Measurements from ENCODE around the gene RNF144B. TPM values are rescaled to one million over a fixed set of nuclear protein-coding genes. Genes with fewer than 3 reads are reported as not detected.

RNF144B gene
- total RNA-seq, 1 donor, result 0.54 TPM

GRCh38 chr6:18510644-18511033, 123.5 kb downstream of the RNF144B start:
- H3K4me3 ChIP-seq (ENCODE audit: low read depth, low read length), result no peak overlapping the region
- DNase-seq (ENCODE audit: low read depth), result no peak
- TF ChIP-seq, protein P1, sequence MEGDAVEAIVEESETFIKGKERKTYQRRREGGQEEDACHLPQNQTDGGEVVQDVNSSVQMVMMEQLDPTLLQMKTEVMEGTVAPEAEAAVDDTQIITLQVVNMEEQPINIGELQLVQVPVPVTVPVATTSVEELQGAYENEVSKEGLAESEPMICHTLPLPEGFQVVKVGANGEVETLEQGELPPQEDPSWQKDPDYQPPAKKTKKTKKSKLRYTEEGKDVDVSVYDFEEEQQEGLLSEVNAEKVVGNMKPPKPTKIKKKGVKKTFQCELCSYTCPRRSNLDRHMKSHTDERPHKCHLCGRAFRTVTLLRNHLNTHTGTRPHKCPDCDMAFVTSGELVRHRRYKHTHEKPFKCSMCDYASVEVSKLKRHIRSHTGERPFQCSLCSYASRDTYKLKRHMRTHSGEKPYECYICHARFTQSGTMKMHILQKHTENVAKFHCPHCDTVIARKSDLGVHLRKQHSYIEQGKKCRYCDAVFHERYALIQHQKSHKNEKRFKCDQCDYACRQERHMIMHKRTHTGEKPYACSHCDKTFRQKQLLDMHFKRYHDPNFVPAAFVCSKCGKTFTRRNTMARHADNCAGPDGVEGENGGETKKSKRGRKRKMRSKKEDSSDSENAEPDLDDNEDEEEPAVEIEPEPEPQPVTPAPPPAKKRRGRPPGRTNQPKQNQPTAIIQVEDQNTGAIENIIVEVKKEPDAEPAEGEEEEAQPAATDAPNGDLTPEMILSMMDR (IDR thresholded peaks at IDR 0.05; ENCODE audit: insufficient read depth, low read length), result no peak

- no peak overlapping the region for H3K4me3 ChIP-seq (ENCODE audit: low read depth, low read length)
- DNase-seq (ENCODE audit: low read depth), result no peak
- TF ChIP-seq, protein P1 (IDR thresholded peaks at IDR 0.05; ENCODE audit: insufficient read depth, low read length), result no peak
These were observed 124.1 kb downstream of the RNF144B start for GRCh38 chr6:18511211-18511610.

GRCh38 chr6:18513253-18513798, 126.2 kb downstream of the RNF144B start:
- H3K4me3 ChIP-seq (ENCODE audit: low read depth, low read length), result no peak overlapping the region
- TF ChIP-seq, protein P1 (IDR thresholded peaks at IDR 0.05; ENCODE audit: insufficient read depth, low read length), result no peak
- DNase-seq (ENCODE audit: low read depth), result no peak

GRCh38 chr6:18514180-18514579, 127.0 kb downstream of the RNF144B start:
- DNase-seq (ENCODE audit: low read depth), result no peak
- TF ChIP-seq, protein P1 (IDR thresholded peaks at IDR 0.05; ENCODE audit: insufficient read depth, low read length), result no peak
- no peak overlapping the region for H3K4me3 ChIP-seq (ENCODE audit: low read depth, low read length)

- TF ChIP-seq, protein P1 (IDR thresholded peaks at IDR 0.05; ENCODE audit: insufficient read depth, low read length), result no peak
- DNase-seq (ENCODE audit: low read depth), result no peak
These were observed 128.6 kb downstream of the RNF144B start for GRCh38 chr6:18515767-18516166.

More at GRCh38 chr6:18515767-18516166, 128.6 kb downstream of the RNF144B start:
- H3K4me3 ChIP-seq (ENCODE audit: low read depth, low read length), result no peak overlapping the region

Other genes starting within 250 kb of the RNF144B start
- gene TPMT, start 232.3 kb upstream of the RNF144B start, total RNA-seq (ENCODE audit: low replicate concordance), result 5.2 and 22.4 TPM in 2 replicates
- gene KDM1B, start 231.9 kb upstream of the RNF144B start, total RNA-seq (ENCODE audit: low replicate concordance), result 8.8 and 25.4 TPM in 2 replicates
- gene DEK, start 122.8 kb upstream of the RNF144B start, total RNA-seq (ENCODE audit: low replicate concordance), result 156 and 591 TPM in 2 replicates

Data from fibroblast of the aortic adventitia (primary cell).